ENCODE data around the gene DMTF1. TPM values are rescaled to one million over a fixed set of nuclear protein-coding genes. Genes with fewer than 3 reads are reported as not detected.
A peak's percentile ranks its signal among the peaks of the same experiment; 100 is the strongest.

The DMTF1 gene
- total and polyA plus RNA-seq, 9 of the 15 experiments (the other 6 are each of a cell fraction or from before 2014, with no cell fraction given), result 25.7 to 208 (median 74.7) TPM

- POLR2A ChIA-PET, result no interaction called here
- DNase-seq (ENCODE audit: extremely low read depth in 1 of 4, low spot score in 3 of 4) (no peak), FAIRE-seq (no peak), ATAC-seq (no peak)
- in situ Hi-C loops (cut with MboI) (no loop called here), intact Hi-C loops (cut with micrococcal nuclease) (no loop called here)
- BruUV-seq (replicated peaks), result no TSS peak
- Histone ChIP-seq H3K4me2 (ENCODE audit: insufficient read depth, low read length) (no peak overlapping the region), H2AFZ (ENCODE audit: low read depth, low read length) (no peak overlapping the region), H3K9ac (ENCODE audit: insufficient read depth in 1 of 2, low read depth in 2 of 2, low read length in 2 of 2) (no peak overlapping the region), H3K9me3 (replicated peaks; ENCODE audit: control insufficient read depth, insufficient read depth, low read depth, low read length) (no peaks in the 10 kb centered on the region), H3K27me3 (ENCODE audit: control insufficient read depth in 2 of 2, insufficient read depth in 2 of 2, low read length in 2 of 2) (no peaks in the 10 kb centered on the region), H3K27ac (ENCODE audit: extremely low read depth, low read depth, low read length) (no peak overlapping the region), H3K4me3 (no peak overlapping the region), H3K9me1 (ENCODE audit: control insufficient read depth, insufficient read depth, low read length) (no peaks in the 10 kb centered on the region), H3K36me3 (ENCODE audit: control insufficient read depth, insufficient read depth, low read length) (peaks cover 92% of the 10 kb centered on the region), H3K4me1 (replicated peaks in 1 of 2; ENCODE audit: control insufficient read depth in 2 of 2, insufficient read depth in 2 of 2, low read length in 2 of 2) (no peaks in the 10 kb centered on the region), H3K79me2 (ENCODE audit: control insufficient read depth, insufficient read depth, low read length) (peaks cover 2% of the 10 kb centered on the region; the same call in 1 of the 3 replicates), H4K20me1 (replicated peaks; ENCODE audit: control insufficient read depth, insufficient read depth, low read length) (no peaks in the 10 kb centered on the region)
- TF ChIP-seq, protein P1, sequence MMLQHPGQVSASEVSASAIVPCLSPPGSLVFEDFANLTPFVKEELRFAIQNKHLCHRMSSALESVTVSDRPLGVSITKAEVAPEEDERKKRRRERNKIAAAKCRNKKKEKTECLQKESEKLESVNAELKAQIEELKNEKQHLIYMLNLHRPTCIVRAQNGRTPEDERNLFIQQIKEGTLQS (IDR thresholded peaks at IDR 0.05), result peak; percentile 56; the same call in 1 of the 2 replicates
- TF ChIP-seq, protein P1 (CRISPR knock-in tag; conservative IDR thresholded peaks at IDR 0.05), result no peak
- TF ChIP-seq ZFP1 (CRISPR knock-in tag; IDR thresholded peaks at IDR 0.05) (no peak), CCAR2 (IDR thresholded peaks at IDR 0.05; ENCODE audit: low read depth, low read length) (no peak), RBBP5 (IDR thresholded peaks at IDR 0.05; ENCODE audit: borderline replicate concordance, insufficient read depth, low read length, poor library complexity, severe bottlenecking) (no peak), PHF20 (IDR thresholded peaks at IDR 0.05; ENCODE audit: partially characterized antibody) (no peak), CEBPG (CRISPR knock-in tag; IDR thresholded peaks at IDR 0.05) (no peak), CEBPG (tag; conservative IDR thresholded peaks at IDR 0.05 in 1 of 2, IDR thresholded peaks at IDR 0.05 in 1 of 2) (peak in 1 of 2 experiments; percentile 68; a peak in 2 of 4 replicates), CREBBP (IDR thresholded peaks at IDR 0.05; ENCODE audit: low read depth, low read length) (no peak)
- 94% methylated on average over 3 of the region's 3 CpGs for WGBS (ENCODE audit: insufficient coverage, low coverage, missing lambda C conversion rate)
- CTCF ChIA-PET (ENCODE audit: low intra/inter-chr PET ratio), result no interaction called here
These were observed 26.9 kb downstream of the DMTF1 start for GRCh38 chr7:87179180-87179579.

Data from K562 (cell line).